ENCODE data around the gene ZIC2.

ZIC2 gene

DNA sequence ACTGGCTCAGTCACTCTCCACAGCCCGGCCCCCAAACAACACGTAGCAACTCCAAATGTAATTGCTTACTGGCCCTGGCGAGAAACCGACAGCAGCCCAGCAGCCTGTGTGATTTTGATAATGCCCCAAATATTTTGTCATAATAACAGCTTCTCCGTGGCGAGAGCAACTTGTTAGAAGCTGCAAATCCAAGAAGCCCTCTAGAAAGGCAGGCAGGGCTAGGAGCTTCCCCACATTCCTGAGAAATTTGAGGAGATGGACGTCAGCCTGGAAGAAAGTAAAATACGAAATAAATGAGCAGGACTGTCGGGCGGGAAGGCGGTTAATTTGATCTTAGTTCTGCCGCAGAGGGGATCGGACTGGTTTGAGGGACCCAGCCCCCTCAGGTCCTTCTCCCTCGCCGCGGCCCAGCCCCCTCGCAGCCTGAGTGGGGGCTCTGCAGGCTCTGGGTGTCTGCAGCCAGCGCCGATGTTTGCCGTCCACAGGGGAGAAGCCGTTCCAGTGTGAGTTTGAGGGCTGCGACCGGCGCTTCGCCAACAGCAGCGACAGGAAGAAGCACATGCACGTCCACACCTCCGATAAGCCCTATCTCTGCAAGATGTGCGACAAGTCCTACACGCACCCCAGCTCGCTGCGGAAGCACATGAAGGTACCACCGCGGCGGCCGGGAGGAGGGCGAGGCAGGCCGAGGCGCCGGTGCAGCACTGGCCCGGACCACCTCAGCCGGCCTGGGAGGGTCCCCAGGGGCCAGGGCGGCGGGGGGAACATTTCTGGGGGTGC lies 3.1 kb downstream of the ZIC2 start:
- Histone ChIP-seq H3K36me3 (ENCODE audit: control insufficient read depth, insufficient read depth, low read length) (no peaks in the 10 kb centered on the region), H3K4me3 (replicated peaks; ENCODE audit: low read depth, low read length) (no peak overlapping the region), H3K27me3 (replicated peaks; ENCODE audit: control insufficient read depth, insufficient read depth, low read length) (no peaks in the 10 kb centered on the region; the same call in 1 of the 2 replicates)
- TF ChIP-seq, protein P1, sequence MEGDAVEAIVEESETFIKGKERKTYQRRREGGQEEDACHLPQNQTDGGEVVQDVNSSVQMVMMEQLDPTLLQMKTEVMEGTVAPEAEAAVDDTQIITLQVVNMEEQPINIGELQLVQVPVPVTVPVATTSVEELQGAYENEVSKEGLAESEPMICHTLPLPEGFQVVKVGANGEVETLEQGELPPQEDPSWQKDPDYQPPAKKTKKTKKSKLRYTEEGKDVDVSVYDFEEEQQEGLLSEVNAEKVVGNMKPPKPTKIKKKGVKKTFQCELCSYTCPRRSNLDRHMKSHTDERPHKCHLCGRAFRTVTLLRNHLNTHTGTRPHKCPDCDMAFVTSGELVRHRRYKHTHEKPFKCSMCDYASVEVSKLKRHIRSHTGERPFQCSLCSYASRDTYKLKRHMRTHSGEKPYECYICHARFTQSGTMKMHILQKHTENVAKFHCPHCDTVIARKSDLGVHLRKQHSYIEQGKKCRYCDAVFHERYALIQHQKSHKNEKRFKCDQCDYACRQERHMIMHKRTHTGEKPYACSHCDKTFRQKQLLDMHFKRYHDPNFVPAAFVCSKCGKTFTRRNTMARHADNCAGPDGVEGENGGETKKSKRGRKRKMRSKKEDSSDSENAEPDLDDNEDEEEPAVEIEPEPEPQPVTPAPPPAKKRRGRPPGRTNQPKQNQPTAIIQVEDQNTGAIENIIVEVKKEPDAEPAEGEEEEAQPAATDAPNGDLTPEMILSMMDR (IDR thresholded peaks at IDR 0.05; ENCODE audit: insufficient read depth, low read length, poor library complexity, severe bottlenecking): no peak
- DNase-seq (ENCODE audit: extremely low read depth, insufficient read length): no peak

DNA sequence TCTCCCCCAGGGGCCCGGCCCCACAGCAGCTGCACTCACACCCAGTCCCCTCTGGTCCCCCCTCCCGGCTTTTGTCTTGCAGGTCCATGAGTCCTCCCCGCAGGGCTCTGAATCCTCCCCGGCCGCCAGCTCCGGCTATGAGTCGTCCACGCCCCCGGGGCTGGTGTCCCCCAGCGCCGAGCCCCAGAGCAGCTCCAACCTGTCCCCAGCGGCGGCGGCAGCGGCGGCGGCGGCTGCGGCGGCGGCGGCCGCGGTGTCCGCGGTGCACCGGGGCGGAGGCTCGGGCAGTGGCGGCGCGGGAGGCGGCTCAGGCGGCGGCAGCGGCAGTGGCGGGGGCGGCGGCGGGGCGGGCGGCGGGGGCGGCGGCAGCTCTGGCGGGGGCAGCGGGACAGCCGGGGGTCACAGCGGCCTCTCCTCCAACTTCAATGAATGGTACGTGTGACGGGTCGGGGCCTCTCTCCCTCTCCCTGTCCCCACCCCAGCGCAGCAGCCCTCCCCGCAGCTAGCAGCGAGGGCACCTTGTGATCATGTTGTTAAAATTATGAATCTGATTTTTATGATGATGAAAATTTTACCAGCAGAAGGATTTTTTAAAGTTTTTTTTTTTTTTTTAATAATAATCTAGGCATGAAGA lies 3.8 kb downstream of the ZIC2 start:
- TF ChIP-seq, protein P1 (IDR thresholded peaks at IDR 0.05; ENCODE audit: insufficient read depth, low read length, poor library complexity, severe bottlenecking): no peak
- DNase-seq (ENCODE audit: extremely low read depth, insufficient read length): no peak
- Histone ChIP-seq H3K27me3 (replicated peaks; ENCODE audit: control insufficient read depth, insufficient read depth, low read length) (no peaks in the 10 kb centered on the region; the same call in 1 of the 2 replicates), H3K4me3 (replicated peaks; ENCODE audit: low read depth, low read length) (no peak overlapping the region), H3K36me3 (ENCODE audit: control insufficient read depth, insufficient read depth, low read length) (no peaks in the 10 kb centered on the region)

DNA sequence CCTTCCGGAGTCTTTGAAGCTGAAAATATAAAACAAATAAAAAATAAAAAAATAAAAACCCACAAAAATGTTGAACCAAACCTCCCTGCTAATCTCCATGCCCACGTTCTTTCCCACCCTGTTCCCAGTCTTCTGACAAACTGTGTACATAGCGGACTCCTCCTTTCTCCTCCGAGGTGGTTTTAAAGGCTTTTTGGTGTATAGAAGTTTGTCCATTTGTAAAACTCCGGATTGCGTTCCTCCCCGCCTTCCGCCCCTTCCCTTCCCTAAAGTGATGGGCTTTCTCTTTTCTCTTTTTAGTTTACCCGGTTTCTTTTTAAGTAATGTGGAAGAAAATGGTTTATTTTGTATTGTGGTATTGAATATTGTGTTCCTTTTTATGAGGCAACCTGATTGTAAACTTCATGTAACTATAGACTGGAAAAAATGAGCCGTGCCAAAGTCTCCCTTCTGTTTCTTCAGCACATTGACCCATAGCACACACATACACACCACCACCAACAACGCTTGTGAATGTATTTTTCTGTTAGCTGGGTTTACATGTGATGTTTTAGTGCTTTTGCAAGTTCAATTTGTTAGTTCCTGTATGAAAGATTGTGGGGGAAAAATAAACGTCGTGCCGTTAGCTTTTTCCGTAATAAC lies 4.4 kb downstream of the ZIC2 start:
- H3K27me3 ChIP-seq (replicated peaks; ENCODE audit: control insufficient read depth, insufficient read depth, low read length): no peaks in the 10 kb centered on the region; the same call in 1 of the 2 replicates
- H3K4me3 ChIP-seq (replicated peaks; ENCODE audit: low read depth, low read length): no peak overlapping the region
- DNase-seq (ENCODE audit: extremely low read depth, insufficient read length): no peak
- TF ChIP-seq, protein P1 (IDR thresholded peaks at IDR 0.05; ENCODE audit: insufficient read depth, low read length, poor library complexity, severe bottlenecking): no peak
- H3K36me3 ChIP-seq (ENCODE audit: control insufficient read depth, insufficient read depth, low read length): no peaks in the 10 kb centered on the region

DNA sequence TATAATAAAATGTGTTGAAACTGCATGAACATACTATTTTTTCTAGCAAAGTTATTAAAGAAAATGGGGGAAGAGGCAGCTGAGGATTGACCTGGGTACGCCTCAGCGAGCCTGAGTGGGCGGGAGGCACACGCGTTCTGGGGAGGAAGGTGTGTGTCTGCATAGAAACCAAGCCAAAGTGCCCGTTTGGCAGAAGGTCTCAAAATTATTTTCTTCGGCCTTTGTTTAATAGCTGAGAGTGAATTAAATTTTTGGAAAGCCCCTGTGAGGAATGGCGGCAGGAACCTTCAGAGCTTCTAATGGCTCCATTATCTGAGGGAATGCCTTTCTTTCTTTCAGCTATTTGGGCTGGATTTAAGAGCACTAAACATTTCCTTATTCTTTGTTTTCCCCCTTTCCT lies 5.2 kb downstream of the ZIC2 start:
- no peak for DNase-seq (ENCODE audit: extremely low read depth, insufficient read length)
- peaks cover 2% of the 10 kb centered on the region; the same call in 1 of the 2 replicates for H3K27me3 ChIP-seq (replicated peaks; ENCODE audit: control insufficient read depth, insufficient read depth, low read length)
- no peaks in the 10 kb centered on the region for H3K36me3 ChIP-seq (ENCODE audit: control insufficient read depth, insufficient read depth, low read length)
- TF ChIP-seq, protein P1 (IDR thresholded peaks at IDR 0.05; ENCODE audit: insufficient read depth, low read length, poor library complexity, severe bottlenecking): no peak
- no peak overlapping the region for H3K4me3 ChIP-seq (replicated peaks; ENCODE audit: low read depth, low read length)

DNA sequence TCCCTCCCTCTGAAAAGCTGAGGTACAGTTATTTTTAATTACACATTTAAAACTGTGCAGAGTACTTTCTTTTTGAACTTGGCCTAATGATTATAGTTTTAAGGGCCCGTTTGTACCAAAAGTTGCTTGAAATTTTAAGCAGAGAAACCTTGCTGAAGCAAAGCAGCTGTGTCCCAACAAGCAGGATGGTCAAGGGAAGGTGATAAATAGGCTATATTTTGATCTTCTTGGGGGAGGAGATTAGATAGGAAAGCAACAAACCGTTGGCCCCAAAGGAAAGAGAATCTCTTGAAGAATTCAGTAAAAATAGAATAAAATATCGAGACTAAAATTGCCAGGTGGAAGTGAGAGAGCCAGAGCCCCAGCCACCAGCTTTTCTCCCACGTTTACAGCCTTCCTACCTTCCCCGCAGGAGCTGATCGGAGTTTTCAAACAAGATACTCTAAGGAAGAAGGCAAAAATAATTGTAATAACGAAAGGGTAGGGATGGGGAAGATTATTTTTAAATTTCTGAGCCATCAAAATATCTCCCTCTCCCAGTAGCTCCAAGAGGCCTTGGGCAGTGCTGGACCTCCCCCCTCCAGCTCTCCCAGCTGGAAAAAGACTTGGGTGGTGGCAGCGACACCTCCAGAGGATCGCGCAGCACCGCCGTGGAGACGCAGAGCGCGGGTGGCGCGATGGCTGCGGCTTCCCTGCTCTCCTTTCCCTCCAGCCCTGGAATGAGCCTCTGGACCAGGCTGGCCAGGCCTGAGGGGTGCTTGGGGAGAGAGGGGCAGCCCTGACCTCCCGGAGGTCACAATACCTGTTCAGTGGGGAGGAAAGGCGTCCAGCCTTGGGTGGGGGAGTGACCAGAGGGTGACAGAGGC lies 5.8 kb downstream of the ZIC2 start:
- Histone ChIP-seq H3K36me3 (ENCODE audit: control insufficient read depth, insufficient read depth, low read length) (no peaks in the 10 kb centered on the region), H3K27me3 (replicated peaks; ENCODE audit: control insufficient read depth, insufficient read depth, low read length) (peaks cover 2% of the 10 kb centered on the region; the same call in 1 of the 2 replicates), H3K4me3 (replicated peaks; ENCODE audit: low read depth, low read length) (no peak overlapping the region)
- TF ChIP-seq, protein P1 (IDR thresholded peaks at IDR 0.05; ENCODE audit: insufficient read depth, low read length, poor library complexity, severe bottlenecking): no peak
- no peak for DNase-seq (ENCODE audit: extremely low read depth, insufficient read length)

Data from GM06990 (cell line).